B cell (primary cell): Measurements from ENCODE around the gene OCA2. TPM values are rescaled to one million over a fixed set of nuclear protein-coding genes. Genes with fewer than 3 reads are reported as not detected.

Source experiments
- ATAC-seq: fragments of 200-7000 bp; cut with Tn5 transposase; one replicate; pipeline ENCODE4 v1.10.0; 2021; ENCODE audit warnings: low read depth, mild to moderate bottlenecking, moderate number of reproducible peaks, moderate library complexity
- CTCF ChIA-PET: fragments of 350-600 bp; sonication (Branson Sonifier 250); formaldehyde crosslinking; loops from one replicate; lab custom pipeline; 2021; ENCODE audit warnings: antibody characterized with exemption, inconsistent platforms; lab: Charles Lee
- POLR2A ChIA-PET: fragments of 350-600 bp; sonication (Branson Sonifier 250); formaldehyde crosslinking; loops from one replicate; lab custom pipeline; 2021; ENCODE audit warnings: antibody characterized with exemption; lab: Charles Lee
- DNase-seq: peaks from one replicate; pipeline ENCODE4 v3.0.0; 2013
- H2AFZ ChIP-seq: 2 replicates; pipeline ENCODE4 v1.6.1; 2012; ENCODE audit warnings: mild to moderate bottlenecking, low read depth, low read length; ENCODE audit not compliant: insufficient read depth, poor library complexity, severe bottlenecking
- H3K27ac ChIP-seq, 2 donors: 1 replicate in 1 of 2; 2 replicates in 1 of 2; pipeline ENCODE4 v1.5.1; 2012 to 2013; ENCODE audit warnings: low read length in 2 of 2, mild to moderate bottlenecking in 2 of 2, moderate library complexity in 1 of 2
- H3K27me3 ChIP-seq, 4 experiments: fragments of 200-600 bp in 1 of 4; sonication (generic) in 1 of 4; replicated peaks in 1 of 4; 1 replicate in 2 of 4; 2 replicates in 2 of 4; pipeline versions ENCODE4 v1.6.1 to v1.7.0; 2013 to 2016; ENCODE audit warnings: low read length in 3 of 4, mild to moderate bottlenecking in 2 of 4, mixed read lengths in 1 of 4, moderate library complexity in 1 of 4; ENCODE audit not compliant: insufficient read depth in 4 of 4, control insufficient read depth in 3 of 4; ENCODE audit errors: control extremely low read depth in 1 of 4
- H3K36me3 ChIP-seq, 2 experiments: replicated peaks in 1 of 2; 1 replicate in 1 of 2; 2 replicates in 1 of 2; pipeline versions ENCODE4 v1.6.1 to v1.7.1; 2013; ENCODE audit warnings: low read length in 1 of 2; ENCODE audit not compliant: insufficient read depth in 2 of 2, control insufficient read depth in 1 of 2; ENCODE audit errors: control extremely low read depth in 1 of 2, extremely low read depth in 1 of 2
- H3K4me1 ChIP-seq, 2 donors: fragments of 200-600 bp in 1 of 2; sonication (generic) in 1 of 2; 1 replicate in 1 of 2; 2 replicates in 1 of 2; pipeline versions ENCODE4 v1.5.1 to v1.6.1; 2013 to 2017; ENCODE audit warnings: low read length in 2 of 2; ENCODE audit not compliant: control insufficient read depth in 2 of 2, insufficient read depth in 2 of 2
- H3K4me2 ChIP-seq: replicated peaks from 2 replicates; pipeline ENCODE3; 2012; ENCODE audit warnings: mild to moderate bottlenecking, low read depth, low read length; ENCODE audit not compliant: poor library complexity, severe bottlenecking
- H3K4me3 ChIP-seq, 5 experiments: fragments of 200-600 bp in 1 of 5; sonication (generic) in 1 of 5; 1 replicate in 3 of 5; 2 replicates in 2 of 5; pipeline versions ENCODE4 v1.5.1 to v1.7.0; 2011 to 2016; ENCODE audit warnings: low read length in 4 of 5, mild to moderate bottlenecking in 4 of 5, low read depth in 2 of 5, control low read depth in 1 of 5, moderate library complexity in 1 of 5; ENCODE audit not compliant: insufficient read depth in 1 of 5; ENCODE audit errors: control extremely low read depth in 1 of 5, extremely low read depth in 1 of 5
- H3K79me2 ChIP-seq: fragments of 200-600 bp; sonication (generic); one replicate; pipeline ENCODE4 v1.6.0; 2016; ENCODE audit warnings: low read length; ENCODE audit not compliant: control insufficient read depth, insufficient read depth
- H3K9ac ChIP-seq: fragments of 200-600 bp; sonication (generic); 2 replicates; pipeline ENCODE4 v1.6.1; 2017; ENCODE audit warnings: mild to moderate bottlenecking, low read length, moderate library complexity
- H3K9me3 ChIP-seq, 3 donors: one replicate each; pipeline versions ENCODE4 v1.6.1 to v1.7.1; 2013; ENCODE audit warnings: low read length in 2 of 3; ENCODE audit not compliant: control insufficient read depth in 2 of 3, insufficient read depth in 1 of 3; ENCODE audit errors: control extremely low read depth in 1 of 3
- H4K20me1 ChIP-seq: 2 replicates; pipeline ENCODE4 v1.6.0; 2012; ENCODE audit warnings: mild to moderate bottlenecking, low read length; ENCODE audit not compliant: insufficient read depth, control insufficient read depth, poor library complexity, severe bottlenecking
- H3K27ac Mint-ChIP-seq: one replicate; pipeline ENCODE4 v1.8.0; 2021; ENCODE audit warnings: mixed read lengths
- H3K27me3 Mint-ChIP-seq: one replicate; pipeline ENCODE4 v1.8.0; 2021; ENCODE audit warnings: mixed read lengths
- H3K4me1 Mint-ChIP-seq: one replicate; pipeline ENCODE4 v1.8.0; 2021; ENCODE audit warnings: mixed read lengths
- H3K4me3 Mint-ChIP-seq: one replicate; pipeline ENCODE4 v1.8.0; 2021; ENCODE audit warnings: mixed read lengths
- H3K9me3 Mint-ChIP-seq: one replicate; pipeline ENCODE4 v1.8.0; 2022; ENCODE audit warnings: mixed read lengths; ENCODE audit not compliant: insufficient read depth
- CTCF ChIP-seq: fragments of 200-600 bp; IDR thresholded peaks from one replicate; pipeline ENCODE4 v1.8.0; 2022; ENCODE audit warnings: antibody characterized with exemption, mild to moderate bottlenecking
- EZH2 ChIP-seq: IDR thresholded peaks from 2 replicates; pipeline ENCODE4 v1.6.1; 2012; ENCODE audit warnings: borderline replicate concordance, low read depth, mild to moderate bottlenecking, moderate library complexity, low read length; ENCODE audit not compliant: insufficient read depth, poor library complexity, severe bottlenecking
- WGBS: methylation state at CpG from one replicate; pipeline ENCODE4 v1.1.5; 2013; ENCODE audit warnings: missing lambda C conversion rate; ENCODE audit not compliant: insufficient coverage; 5-methylcytosine and 5-hydroxymethylcytosine counted together
- intact Hi-C: fragments of 100-400 bp; cut with micrococcal nuclease; formaldehyde crosslinking; loops from one replicate; pipeline ENCODE4 v1.10.0; 2022
- polyA plus RNA-seq: library from polyadenylated mRNA; depleted of rRNA; stranded (reverse); fragments of >200 nt; gene quantifications from 2 replicates; pipeline ENCODE4 v1.2.3, GENCODE V29; 2012
- total RNA-seq, 2 donors: library from RNA; stranded (reverse); fragments of 120-200 nt in 1 of 2; gene quantifications; 1 replicate in 1 of 2; 2 replicates in 1 of 2; pipeline versions ENCODE4 v1.2.3 to v1.2.4, GENCODE V29; 2013 to 2022

The OCA2 gene
- total and polyA plus RNA-seq, 2 donors (not counting 1 experiment from before 2014, with no cell fraction given) = 0.12 TPM; not detected in 1

- H3K27me3 Mint-ChIP-seq = no peaks in the 10 kb centered on the region
- no peaks in the 10 kb centered on the region for H3K4me1 ChIP-seq
- peaks cover 0 to 27% (median 0%) of the 10 kb centered on the region in 3 donors for H3K9me3 ChIP-seq
- intact Hi-C loops = no loop called here
- ChIA-PET CTCF (no interaction called here), POLR2A (no interaction called here)
- H3K79me2 ChIP-seq = no peaks in the 10 kb centered on the region
- peaks cover 3% of the 10 kb centered on the region for H3K9me3 Mint-ChIP-seq
- no peak overlapping the region for H3K4me2 ChIP-seq
- no peak for TF ChIP-seq EZH2
- TF ChIP-seq CTCF = no peak
- no peaks in the 10 kb centered on the region for H4K20me1 ChIP-seq
- no peaks in the 10 kb centered on the region for H3K27me3 ChIP-seq
- H3K4me3 Mint-ChIP-seq = no peak overlapping the region
- H3K27ac Mint-ChIP-seq = no peak overlapping the region
- no peak overlapping the region for H3K9ac ChIP-seq
- H2AFZ ChIP-seq = no peak overlapping the region
- no peaks in the 10 kb centered on the region for H3K4me1 Mint-ChIP-seq
- WGBS = 82% methylated on average over 20 of the region's 21 CpGs
- H3K4me3 ChIP-seq = no peak overlapping the region
- no peak for ATAC-seq
- no peak for DNase-seq
- no peaks in the 10 kb centered on the region for H3K36me3 ChIP-seq
- no peak overlapping the region for H3K27ac ChIP-seq
These were observed 253.4 kb downstream of the OCA2 start for GRCh38 chr15:27845535-27846369.

- ATAC-seq (no peak), DNase-seq (no peak)
- ChIA-PET CTCF (no interaction called here), POLR2A (no interaction called here)
- intact Hi-C loops = no loop called here
- Histone ChIP-seq H3K27ac (no peak overlapping the region), H3K36me3 (no peaks in the 10 kb centered on the region), H3K27me3 (no peaks in the 10 kb centered on the region), H3K9ac (no peak overlapping the region), H3K79me2 (no peaks in the 10 kb centered on the region), H3K4me2 (no peak overlapping the region), H3K9me3 (peaks cover 0 to 26% (median 0%) of the 10 kb centered on the region in 3 donors), H3K4me3 (no peak overlapping the region), H4K20me1 (no peaks in the 10 kb centered on the region), H2AFZ (no peak overlapping the region), H3K4me1 (no peaks in the 10 kb centered on the region)
- Mint-ChIP-seq H3K4me3 (no peak overlapping the region), H3K27ac (no peak overlapping the region), H3K9me3 (peaks cover 2% of the 10 kb centered on the region), H3K4me1 (no peaks in the 10 kb centered on the region), H3K27me3 (no peaks in the 10 kb centered on the region)
- TF ChIP-seq EZH2 = no peak
- no peak for TF ChIP-seq CTCF
- 88% methylated on average over 13 of the region's 13 CpGs for WGBS
These were observed 255.0 kb downstream of the OCA2 start for GRCh38 chr15:27844018-27844666.
